NCI-H226 (cell line): ENCODE results near the gene ONECUT3.

ENCODE experiments used
- DNase-seq: peaks from one replicate; pipeline ENCODE4 v3.0.0-alpha.2; 2015

Gene ONECUT3

DNA sequence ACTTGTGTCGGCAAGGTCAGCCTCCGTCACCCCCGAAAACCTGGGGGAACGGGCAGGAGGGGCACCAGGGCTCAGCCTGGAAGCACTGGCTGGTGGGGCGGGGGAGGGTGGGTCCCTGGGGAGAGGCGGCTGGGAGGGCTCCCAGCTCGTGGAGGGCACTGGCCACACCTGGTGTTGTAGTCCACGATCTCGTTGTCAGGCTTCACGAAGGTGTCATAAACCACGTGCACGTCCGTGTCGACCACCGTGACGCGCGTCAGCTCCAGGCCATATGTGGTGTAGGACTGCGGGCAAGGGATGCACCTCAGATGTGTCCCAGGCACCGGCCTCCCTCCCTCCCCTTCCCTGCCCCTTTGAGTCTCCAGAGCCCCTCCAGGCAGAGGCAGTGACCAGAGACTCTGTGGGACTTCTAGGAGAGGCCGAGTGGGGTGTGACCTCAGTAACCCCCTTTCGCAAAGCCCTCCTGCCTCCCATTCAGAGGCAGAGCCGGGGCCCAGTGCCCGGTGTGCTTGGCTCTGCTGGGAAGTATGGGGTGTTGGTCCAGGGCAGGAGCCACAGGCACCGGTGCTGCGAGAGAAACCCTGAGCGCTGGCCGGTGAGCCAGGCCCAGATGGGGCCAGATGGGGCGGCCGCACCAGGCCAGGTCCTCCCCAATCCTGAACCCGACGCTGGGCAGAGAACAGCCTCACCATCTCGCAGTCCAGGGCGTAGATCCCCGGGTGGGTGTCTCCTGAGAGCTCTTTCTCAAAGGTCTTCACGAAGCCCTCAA lies 63.4 kb downstream of the ONECUT3 start:
- no peak for DNase-seq

DNA sequence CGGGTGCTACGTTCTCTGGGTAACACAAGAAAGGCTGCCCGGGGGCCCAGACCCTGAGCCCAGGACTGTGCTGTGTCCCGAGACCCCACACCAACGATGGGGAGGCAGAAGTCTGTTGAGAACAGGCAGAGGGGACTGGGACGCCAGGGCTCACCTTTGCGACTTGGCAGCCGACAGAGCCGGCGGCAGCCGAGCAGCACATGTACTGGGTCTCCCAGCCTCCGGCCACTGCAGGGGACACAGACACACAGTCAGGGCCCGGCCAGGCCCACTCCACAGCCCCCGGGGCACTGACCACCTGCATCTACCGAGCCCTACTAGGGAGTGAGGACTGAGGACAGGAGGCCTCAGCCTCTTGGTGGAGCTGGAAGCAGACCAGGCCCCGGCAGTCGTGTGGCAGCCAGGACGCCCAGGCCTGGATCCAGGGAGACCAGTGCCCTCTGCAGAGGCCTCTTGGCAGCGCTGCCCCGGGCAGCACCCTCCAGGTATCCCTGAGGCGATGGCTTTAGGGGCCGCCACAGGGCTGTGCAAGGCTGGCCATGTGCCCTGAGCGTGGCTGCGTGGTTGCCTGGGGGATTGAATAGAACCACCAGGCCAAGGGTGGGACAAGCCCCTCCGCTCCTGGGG lies 64.4 kb downstream of the ONECUT3 start:
- no peak for DNase-seq

DNA sequence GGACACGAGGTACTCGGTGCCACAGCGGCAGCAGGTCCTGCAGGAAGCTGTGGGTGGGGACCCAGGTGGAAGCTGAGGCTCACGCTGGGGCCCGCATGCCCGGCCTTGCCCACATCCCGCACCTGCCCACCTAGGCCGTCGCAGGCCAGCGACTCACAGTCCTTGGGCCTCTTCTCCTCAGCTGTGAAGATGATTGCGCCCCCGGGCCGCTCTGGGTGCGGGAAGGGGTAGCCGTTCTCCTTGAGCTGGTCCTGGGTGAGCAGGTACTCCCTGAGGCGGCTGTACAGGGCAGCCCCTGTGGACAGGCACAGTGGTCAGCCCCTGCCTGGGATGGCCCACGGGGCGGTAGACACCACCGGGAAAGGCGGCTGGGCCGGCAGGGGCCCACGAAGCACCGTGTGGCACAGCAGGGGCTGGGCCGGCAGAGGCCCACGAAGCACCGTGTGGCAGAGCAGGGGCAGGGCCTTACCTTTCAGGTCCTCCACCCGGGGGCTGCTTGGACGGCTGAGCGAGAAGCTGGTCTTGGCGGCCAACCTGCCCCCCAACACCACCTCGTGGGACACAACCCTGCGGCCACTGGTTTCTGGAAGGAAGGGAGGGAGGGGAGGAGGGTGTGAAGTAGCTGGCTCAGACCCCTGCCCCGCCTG lies 65.4 kb downstream of the ONECUT3 start:
- no peak for DNase-seq

DNA sequence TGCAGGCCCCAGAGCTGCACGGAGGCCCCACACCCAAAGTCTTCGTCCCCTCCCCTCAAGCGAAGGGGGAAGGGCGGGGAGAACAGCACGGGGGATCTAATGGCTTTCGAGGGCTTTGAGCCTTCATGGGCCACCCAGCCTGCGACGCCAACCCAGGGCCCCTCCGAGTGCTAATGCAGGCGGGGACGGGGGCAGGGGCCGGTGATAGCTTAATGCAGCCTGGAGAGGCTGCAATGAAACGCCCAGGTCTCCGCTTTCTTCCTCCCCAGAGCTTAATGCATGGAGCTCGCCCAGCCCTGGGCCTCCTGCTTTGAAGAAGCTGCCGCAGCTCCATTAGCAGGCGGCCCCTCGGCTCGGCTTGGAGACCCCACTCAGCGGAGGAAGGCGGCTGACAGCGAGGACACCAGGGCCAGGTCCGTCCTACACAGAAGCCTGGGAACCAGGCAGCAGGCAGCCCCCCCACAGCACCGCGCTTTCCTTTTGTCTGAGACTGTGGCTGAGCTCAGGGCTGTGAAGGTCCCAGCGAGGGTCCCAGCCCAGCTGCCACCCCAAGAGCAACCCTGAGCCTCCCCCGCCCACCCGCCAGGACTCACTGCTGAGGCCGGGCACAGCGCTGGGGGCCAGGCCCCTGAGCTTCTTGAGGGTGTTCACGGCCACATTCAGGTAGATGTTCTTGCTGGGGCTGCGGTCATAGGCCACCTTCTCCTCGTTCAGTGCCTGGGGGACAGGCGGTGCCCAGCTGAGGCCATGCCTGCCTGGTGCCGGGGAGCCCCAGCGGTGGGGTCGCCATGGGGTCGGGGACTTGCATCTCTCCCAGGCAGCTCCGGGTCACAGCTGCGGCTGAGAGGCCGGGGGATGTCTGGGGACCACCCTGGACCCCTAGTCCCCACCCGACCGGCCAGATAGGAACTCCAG lies 66.3 kb downstream of the ONECUT3 start:
- DNase-seq = no peak

DNA sequence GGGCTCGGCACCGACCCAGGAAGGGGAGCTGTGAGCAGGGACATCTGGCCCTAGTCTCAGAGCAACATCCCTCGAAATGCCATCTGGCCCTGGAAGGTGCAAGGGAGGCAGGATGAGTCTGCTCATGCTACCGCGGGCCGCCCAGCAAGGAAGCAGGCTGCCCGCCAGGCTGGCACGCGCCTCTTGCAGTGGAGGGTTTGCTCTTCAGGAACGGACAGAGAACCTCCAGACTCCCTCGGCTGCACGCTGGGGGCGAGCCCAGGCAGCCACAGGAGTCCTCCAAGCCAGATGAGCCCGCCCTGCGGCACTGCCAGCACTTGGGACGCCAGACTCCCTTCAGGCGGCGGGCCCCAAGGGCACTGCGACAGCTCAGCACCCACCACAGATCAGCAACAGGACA lies 68.9 kb downstream of the ONECUT3 start:
- no peak for DNase-seq

DNA sequence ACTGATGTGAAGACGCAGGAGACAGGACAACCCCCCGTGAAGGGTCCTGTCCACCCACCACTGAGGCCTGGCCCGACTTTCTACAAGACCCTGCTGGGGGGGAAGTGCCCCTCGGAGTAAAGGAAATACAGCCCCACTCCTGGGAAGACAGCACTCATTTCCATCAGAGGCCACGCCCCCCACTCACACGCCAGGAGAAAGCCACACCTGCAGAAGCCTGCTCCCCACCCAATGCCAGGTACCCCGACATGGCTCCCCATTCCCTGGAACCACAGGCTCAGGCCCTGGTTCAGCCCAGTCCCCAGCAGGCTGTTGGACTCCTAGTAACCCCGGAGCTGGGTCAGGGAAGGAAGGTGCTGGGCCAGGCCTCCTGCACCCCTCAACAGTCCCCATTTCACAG lies 69.7 kb downstream of the ONECUT3 start:
- no peak for DNase-seq

DNA sequence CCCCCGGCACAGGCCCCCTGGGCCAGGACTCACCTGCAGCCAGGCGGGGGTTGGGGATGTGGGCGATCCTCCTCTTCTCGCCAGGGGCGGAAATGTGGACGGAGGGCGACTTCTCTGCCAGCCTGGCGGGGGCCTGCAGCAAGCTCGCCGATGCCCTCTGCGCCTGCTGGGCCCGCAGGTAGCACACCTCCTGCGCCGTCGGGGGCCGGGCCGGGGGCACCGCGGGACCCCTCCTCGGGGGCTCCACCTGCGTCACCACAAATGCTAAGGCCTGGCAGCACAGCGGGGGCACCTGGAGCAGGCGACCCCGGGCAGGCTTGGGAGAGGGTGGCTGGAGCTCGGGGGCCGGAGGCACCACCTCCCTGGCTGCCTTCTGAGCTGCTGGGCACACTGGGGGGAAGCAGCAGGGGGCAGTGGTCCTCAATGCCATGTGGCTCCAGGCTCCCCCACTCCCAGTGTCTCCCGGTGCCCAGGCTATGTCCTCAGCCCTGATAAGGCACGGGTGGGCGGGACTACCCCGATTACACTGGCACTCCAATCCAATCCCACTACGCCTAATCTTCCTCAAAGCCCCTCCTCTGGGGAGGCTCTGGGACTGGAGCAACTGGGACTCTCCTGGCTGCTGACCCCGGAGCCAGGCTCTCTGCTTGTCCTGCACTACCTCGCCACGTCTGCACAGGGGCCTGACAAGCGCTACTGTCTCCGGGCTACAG lies 70.4 kb downstream of the ONECUT3 start:
- DNase-seq = no peak

DNA sequence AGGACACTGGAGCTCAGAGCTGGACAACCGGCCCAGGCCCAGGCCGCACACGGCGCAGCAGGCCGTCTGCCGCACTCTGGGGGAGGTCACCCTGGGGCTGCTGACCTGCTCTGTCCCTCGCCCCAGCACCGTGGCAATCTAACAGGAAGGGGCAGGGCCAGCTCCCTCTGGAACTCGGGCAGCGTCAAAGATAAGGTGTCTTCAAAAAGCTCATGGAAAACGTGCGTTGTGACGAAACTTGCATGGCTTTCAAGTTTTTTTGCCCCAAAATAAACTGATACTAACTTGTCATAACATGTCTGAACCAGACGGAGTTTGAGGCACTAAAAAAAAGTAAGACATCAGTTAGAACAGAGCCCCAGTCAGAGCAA lies 70.9 kb downstream of the ONECUT3 start:
- no peak for DNase-seq

DNA sequence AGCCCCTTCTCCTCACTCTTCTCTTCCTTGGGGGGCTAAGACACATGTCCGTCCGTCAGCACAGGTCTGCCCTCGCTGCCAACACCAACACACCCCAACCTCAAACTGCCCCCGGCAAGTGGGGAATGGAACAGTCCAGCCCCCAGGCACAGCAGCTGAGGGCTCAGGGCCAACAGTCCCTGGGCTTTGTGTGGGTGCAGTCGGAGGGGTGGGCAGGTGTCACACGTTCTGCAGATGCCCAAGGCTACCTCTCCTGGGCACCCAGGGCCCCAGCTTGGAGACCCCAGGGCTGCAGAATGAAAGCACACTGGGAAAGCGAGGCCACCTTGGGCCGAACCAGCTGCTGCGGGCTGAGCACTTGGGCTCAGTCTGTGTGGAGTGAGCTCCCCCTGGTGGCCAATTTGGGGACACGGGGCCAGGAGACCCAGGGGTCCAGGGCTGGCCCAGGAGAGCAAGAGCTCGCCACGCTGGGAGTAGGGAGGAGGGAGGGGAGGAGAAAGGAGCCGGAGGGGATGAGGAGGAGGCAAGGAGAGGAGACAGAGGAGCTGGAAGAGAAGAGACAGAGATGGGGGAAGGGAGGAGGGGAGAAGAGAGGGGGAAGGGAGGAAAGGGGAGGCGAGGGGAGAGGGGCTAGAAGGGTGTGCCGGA lies 72.7 kb downstream of the ONECUT3 start:
- DNase-seq = peak; percentile 43

DNA sequence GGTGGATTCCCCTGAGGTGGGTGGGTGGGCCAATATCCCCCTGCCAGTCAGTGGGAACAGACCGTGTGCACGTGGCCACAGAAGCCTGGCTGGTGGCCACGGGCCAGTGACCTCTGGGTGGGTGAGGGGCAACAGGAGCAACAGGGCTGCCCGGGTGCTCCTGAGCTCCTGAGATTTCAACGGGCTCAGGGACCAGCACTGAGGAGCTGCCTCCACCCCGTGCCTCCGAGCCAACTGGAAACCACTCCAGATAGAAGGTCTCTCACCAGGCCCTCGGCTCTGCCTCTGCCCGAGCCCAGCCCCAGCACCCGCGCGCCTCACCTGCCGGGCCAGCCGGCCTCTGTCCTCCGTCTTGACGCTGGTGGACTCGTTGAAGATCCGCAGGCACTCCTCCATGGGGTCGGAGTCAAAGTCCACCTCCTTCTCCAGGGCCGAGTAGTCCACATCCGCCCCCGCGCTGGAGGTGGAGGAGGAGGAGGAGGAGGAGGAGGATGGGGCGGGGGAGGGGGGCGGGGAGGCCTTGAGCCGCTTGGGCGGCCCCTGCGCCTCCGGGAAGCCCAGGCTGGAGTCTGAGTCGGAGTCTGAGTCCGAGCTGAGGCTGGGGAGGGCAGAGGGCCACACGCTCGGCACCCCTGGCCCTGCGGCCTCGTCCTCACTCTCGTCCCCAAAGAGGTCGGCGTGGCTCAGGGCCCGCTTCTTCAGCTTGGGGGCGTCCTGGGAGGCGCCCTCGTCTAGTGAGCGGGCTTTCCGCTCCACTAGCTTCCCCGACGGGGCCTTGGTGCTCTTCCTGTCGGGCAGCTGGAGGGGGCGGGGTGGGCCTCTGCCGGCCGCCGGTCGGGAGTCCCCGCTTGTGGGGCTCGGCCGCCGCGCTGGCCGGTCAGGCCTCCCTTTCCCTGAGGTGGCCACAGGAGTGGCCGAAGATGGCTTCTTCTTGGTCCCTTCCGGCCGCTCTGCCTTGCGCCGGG lies 73.5 kb downstream of the ONECUT3 start:
- peak; percentile 25 for DNase-seq

DNA sequence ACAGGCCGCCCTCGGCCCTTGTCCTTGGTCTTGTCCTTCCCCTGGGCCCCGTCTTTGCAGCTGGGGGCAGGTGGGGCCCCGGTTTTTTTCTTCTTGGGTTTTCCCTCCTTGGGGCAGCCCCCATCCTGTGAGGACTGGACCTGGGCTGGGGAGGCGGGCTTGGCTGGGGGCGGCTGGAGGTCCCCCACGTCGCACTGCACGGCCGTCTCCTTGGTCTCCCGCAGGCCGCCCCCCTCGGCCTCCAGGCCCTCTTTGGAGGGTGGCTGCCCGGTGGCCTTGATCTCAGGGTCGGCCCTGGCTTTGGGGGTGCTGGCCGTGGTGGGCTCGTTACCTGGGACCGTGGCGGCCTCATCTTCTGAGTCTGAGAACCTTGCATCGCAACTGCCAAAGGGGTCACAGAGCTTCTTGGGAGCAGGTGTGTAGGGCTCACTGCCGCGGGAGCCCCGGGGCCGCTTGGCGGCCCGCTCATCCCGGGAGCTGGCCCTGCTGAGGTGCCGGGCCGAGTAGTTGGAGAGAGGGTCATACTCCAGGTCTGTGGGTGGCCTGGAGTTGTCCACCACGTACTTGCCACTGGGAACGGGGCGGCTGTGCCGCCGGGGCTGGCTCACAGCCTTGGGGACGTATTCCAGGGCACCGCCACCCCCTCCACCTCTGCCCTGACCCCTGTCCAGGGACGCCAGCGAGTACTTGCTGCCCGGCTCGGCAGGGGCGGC lies 74.4 kb downstream of the ONECUT3 start:
- DNase-seq = no peak

DNA sequence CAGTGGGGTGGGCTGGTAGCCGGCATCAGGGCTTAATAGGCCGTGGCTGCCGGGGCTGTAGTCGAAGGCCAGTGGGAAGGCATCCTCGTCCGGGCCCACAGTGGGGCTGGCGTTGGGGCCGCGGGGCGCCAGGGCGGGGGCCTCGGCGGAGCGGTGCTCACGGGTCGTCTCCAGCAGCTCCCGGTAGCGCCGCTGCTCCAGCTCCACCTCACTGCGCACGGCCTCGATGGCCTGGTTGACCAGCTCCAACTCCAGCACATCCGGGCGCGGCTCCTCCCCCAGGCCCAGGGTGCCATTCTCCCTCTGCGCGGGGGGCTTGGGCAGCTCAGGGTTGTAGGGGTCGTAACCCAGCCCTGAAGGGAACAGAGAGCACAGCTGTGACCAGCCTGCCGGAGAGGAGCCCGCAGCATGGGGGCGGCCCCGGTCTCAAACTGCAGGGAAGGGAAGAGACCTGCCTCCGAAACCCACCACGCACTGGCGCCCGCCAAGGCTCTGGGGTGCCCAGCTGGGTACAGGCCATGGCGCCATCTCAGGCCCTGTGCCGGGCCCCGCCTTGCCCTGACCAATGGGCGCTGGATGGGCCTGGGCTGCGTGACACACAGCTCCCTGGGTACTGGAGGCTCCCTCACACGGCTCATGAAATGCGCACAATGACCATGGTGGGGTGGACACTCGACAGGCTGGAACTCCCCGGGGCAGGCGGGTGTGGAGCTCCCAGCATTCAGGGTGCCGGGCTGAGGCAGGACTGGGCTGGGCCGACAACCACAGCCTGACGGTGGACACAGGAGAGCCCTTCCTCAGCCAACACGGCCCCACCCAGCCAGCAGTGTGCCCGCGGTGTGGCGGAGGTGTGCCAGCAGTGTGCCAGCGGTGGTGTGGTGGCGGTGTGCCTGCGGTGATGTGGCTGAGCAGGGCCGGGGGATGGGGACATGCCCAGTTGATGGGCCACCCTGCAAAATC lies 75.3 kb downstream of the ONECUT3 start:
- DNase-seq = no peak

DNA sequence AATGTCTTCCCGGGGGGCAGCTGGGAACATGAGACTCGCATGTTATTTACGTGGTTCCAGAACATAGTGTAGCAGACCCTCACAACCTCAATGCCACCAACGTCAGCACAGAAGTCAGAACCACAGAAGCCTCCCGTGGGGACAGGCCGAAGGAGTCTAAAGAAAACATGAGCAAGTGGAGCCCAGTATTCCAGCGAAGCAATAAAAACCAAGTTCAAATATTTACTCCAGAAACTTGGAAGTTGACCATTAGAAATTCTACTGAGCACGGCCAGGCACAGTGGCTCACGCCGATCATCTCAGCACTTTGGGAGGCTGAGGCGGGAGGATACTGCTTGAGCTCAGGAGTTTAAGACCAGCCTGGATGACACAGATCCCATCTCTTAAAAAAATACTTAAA lies 76.7 kb downstream of the ONECUT3 start:
- no peak for DNase-seq

DNA sequence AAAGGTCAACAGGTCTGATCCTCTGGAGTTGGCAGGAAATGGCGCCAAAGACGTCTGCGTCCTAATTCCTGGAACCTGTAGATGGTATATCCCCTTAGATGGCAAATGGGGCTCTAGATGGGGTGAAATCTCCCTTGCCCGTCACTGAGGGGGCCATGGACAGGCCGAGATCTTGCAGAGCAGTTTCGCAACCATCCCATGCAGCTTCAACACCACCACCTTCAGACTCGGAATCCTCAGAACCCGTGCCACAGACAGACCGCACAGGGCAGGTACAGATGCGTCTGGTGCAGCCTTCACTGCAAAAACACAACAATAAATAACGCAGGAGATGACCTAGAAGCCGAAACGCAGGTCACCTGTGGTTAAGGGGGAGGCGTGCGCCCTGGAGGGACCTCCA lies 77.3 kb downstream of the ONECUT3 start:
- no peak for DNase-seq
